Fibroblast of skin of right quadriceps (primary cell): ENCODE data around the gene GABRG3.
A peak's percentile ranks its signal among the peaks of the same experiment; 100 is the strongest.

Experiments
- DNase-seq: peaks from one replicate; pipeline ENCODE4 v3.0.0-alpha.2; 2013

Gene GABRG3

GRCh38 chr15:27532358-27532757 lies 561.4 kb downstream of the GABRG3 start:
- DNase-seq: no peak

- DNase-seq: no peak
Measured at GRCh38 chr15:27535445-27536129, 564.6 kb downstream of the GABRG3 start.

- DNase-seq: no peak
Measured at GRCh38 chr15:27538325-27538724, 567.3 kb downstream of the GABRG3 start.

DNA sequence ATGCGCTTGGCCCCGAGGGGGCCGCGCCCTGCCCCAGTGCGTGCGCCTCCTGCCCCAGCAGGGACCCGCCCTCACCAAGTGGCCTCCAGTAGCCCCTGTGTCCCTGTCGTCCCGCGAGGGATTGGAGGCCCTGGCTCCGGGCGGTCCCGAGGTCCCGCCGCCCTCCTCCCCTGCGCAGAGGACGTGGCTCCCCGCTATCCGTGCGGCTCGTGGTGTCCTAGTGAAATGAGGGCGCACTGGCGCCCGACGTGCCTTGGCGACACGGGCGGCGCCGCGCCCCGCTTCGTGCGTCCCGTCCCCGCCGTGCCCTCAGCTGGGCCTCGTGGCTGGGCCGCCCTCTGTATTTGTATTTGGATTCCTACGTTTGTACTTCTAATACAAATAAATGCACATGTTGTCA lies 570.6 kb downstream of the GABRG3 start:
- no peak for DNase-seq

DNA sequence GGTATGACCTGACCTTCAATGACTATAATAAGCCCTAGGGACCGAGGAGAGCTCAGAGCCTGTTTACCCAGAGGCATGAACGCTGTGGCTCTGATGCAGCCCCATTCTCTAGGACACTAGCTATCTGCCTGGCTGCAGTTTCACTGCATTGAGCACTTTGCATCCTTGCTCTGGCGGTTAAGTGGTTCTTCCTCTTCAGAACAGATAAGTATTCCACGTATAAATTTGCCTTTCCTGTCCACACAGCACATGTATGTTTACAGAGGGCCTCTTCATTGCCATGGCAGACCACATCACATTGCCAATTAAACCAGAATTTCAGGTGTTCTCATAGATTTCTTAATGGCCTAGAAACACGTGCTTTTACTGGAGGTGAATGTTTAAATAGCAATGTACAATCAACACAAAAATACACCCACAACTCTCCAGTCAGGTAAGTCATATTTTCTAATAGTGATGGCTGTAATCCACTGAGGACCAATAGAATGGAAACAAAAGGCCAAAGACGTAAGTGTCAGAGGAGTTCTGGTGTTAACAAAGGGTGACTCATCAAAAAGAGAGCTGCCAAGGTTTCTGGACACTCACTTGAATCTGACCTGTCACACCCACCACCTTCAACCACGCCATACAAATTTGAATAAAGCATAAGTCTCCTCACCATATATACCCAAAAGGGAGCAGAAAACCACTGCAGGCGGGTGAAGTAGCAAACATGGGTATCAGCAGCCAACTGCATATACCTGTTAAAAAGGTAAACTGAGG lies 574.7 kb downstream of the GABRG3 start:
- no peak for DNase-seq

- DNase-seq: no peak
Measured at GRCh38 chr15:27549746-27550145, 578.8 kb downstream of the GABRG3 start.

DNA sequence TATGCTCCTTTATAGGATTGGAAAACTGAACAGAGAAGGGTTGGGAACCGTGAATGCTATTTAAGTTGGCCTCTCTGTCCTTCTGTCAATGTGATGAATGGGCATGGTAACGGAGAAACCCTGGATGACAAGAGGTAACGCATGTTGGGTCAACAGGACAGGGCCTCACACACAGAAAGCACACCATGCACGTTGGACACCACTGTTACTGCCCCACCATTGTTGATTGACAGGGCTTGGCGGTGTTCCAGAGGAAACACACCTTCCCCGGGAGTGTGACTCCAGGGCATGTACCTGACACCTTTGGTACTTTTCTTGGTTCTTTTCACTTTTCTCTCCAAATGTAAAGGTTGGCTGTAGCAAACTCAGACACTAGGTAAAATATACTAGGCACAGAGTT lies 579.7 kb downstream of the GABRG3 start:
- DNase-seq: no peak

DNA sequence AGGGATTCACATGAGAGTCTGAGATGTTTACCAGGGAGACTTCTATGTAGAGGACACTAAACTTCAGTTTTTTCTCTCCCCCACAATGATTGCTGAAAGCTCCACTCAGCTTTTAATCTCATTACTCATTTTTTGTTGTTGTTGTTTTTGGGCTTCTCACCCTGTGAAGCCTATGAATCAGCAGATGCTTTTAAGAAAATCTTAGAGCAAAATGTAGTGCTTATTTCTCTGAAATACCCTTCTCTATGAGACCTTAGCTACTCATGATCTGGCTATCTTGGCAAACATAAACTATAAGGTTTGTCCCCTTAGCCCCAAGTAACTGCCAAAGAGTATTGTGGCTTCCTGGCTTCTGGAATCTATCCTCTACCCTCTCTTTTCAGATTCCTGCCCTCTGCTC lies 590.8 kb downstream of the GABRG3 start:
- no peak for DNase-seq

DNA sequence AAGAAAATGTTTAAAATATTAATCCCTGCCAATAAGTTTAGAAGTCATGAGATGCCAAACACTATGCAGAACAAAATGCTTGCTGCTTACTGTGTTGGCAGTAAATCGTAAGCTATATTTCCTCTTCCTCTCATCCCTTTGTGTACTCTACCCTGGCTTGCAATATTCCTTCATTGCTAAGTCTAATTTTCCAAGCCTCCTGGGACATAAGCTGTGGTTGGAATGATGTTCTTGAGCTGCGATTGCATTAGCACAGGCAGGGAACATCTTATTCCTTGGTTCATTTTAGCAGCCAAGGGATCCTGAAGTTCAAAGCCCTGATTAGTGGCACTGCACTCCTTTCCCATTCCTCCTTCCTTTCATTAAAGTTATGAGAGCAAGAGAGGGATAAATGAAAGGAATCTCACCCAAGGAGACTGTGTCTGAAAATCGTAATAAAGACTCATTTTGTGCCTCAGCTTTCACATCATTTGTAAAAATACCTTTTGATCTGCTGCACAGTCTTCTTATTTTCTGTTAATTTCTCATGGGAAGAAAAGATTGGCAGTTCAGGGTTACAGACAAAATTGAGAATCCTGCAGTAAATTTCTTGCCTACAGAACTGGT lies 592.9 kb downstream of the GABRG3 start:
- no peak for DNase-seq

DNA sequence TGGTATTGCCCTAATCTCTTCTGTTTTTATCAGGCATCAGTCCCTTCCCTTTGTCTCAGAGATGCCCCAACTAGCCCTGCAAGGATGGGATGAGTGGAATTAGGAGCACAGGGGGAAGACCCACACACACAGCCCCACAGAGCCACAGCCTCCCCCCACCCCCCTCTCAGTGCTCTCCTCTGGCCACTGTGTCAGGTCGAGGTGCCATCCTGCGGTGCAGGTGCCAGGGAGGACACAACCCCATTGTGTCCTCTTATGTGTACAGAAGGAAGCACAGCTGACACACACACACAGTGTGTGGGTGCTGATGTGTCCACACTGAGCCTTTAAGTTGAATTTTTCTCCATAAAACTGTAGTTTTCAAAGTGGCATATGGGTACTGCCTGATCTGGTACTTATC lies 593.7 kb downstream of the GABRG3 start:
- DNase-seq: no peak

- no peak for DNase-seq
Measured at GRCh38 chr15:27570746-27571145, 599.8 kb downstream of the GABRG3 start.

- DNase-seq: no peak
Measured at GRCh38 chr15:27573805-27574485, 603.0 kb downstream of the GABRG3 start.

DNA sequence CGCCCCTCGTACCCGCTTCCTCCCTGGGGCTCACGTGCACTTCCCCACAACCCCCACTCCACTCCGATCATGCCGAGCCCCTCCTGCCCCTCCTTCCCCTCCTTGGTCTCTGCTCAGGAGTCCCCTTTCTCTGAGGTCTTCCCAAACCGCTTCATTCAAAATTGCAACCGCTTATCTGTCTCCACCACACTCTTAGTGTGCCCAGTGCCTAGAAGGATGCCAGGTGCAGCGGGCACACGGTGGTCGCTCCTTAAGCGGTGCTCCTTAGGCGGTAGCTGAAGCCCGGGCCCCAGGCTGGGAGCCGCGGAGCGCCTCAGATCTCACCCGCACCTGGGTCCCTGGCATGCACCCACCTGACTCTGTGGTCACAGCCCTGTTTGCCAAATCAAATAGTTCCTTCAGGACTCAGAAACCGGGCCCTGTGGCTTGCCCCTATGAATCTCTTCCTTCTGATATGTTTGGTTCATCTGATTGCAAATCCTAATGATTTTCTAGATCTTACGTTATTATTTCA lies 603.6 kb downstream of the GABRG3 start:
- no peak for DNase-seq

GRCh38 chr15:27575521-27575920 lies 604.5 kb downstream of the GABRG3 start:
- DNase-seq: no peak

GRCh38 chr15:27576576-27576975 lies 605.6 kb downstream of the GABRG3 start:
- no peak for DNase-seq

GRCh38 chr15:27579738-27580137 lies 608.8 kb downstream of the GABRG3 start:
- no peak for DNase-seq

- DNase-seq: peak; percentile 76
Measured at GRCh38 chr15:27582726-27583410, 611.9 kb downstream of the GABRG3 start.

DNA sequence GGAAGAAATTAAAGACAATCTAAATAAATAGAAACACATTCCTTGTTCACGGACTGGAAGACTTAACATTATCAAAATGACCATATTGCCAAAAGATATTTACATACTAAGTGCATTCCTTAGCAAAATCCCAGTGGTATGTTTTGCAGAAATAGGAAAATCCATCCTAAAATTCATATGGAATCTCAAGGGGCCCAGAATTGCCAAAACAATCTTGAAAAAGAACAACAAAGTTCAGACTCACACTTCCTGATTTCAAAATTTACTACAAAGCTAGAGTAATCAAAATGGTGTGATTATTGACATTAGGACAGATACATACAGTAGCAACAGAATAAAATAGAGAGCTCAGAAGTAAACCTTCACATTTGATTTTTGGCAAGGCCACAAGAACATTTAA lies 612.7 kb downstream of the GABRG3 start:
- DNase-seq: no peak

DNA sequence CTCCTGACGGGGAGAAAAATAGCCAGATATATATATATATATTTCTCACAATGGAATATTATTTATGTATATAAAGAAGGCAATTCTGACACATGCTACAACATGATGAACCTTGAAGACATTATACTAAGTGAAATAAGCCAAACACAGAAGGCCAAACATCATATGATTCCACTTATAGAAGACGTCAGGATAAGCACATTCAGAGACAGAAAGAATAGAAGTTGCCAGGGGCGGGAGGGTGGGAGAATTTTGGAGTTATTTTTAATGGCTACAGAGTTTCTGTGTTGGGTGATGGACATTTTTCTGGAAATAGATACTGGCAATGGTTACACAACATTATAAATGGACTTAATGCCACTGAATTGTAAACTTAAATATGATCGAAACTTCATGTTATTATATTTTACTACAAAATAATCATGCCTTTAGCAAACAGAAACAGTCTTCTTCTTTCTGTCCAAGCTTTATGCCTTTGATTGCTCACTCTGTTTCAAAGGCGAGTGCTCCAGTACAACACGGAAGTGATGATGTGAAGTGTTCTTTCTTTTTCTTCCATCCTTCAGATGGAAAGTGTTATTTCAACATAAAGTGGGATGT lies 614.2 kb downstream of the GABRG3 start:
- no peak for DNase-seq

- no peak for DNase-seq
Measured at GRCh38 chr15:27587810-27588209, 616.8 kb downstream of the GABRG3 start.

GRCh38 chr15:27589260-27589659 lies 618.3 kb downstream of the GABRG3 start:
- DNase-seq: no peak

DNA sequence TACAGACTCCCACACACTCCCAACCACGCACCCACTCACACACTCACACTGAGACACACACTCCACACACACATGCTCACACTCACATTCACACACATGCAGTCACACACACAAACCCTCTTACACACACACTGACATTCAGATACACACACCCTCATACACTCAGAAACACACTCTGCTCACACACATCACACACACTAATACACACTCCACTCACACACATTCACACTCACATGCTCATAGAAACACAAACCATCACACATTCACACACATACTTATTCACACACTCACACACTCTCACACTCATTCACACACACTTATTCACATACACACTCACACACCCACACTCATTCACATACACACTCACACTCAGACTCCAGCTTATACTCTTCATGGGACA lies 618.8 kb downstream of the GABRG3 start:
- DNase-seq: no peak
